RPMI7951 (cell line): ENCODE data around the gene ELL. TPM values are rescaled to one million over a fixed set of nuclear protein-coding genes. Genes with fewer than 3 reads are reported as not detected.
A peak's percentile ranks its signal among the peaks of the same experiment; 100 is the strongest.

Source experiments
- DNase-seq: peaks from one replicate; pipeline ENCODE4 v3.0.0-alpha.2; 2012; ENCODE audit warnings: low read depth
- total RNA-seq: library from RNA; depleted of rRNA; stranded (reverse); fragments of >200 nt; shearing (Covaris generic); gene quantifications from 2 replicates; pipeline ENCODE4 v1.2.3, GENCODE V29; 2014

ELL gene
- total RNA-seq, 1 experiment from 2014 or later: 7.2 TPM

DNA sequence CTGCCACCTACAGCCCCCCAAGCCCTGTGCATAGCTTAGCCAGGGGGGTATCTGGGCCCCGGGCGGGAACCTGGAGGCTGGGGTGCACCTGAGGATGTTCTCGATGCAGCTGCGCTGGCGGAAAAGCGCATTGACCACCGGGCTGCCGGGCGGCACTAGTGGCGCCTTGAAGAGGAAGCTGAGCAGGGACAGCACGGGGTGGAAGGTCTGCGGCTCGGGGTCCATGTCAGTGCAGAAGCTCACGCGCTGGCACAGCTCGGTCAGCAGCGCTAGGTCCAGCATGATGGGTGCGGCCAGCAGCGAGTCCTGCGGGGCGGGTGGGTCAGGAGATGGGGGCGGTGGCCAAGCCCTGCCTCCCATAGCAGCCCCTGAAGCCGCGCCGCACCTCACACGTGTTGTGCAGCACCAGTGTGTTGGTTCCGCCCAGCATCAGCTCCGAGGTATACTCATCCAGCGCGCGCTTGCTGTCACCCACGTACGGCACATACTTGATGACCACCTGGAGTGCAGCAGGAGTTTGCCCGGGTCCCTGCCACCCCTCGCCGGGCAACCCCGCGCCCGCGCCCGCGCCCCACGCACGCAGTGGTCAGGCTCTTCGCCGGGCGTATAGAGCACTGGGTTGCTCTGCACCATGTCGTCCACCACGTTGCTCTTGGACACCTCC is 86.6 kb downstream of the ELL start:
- DNase-seq: no peak

DNA sequence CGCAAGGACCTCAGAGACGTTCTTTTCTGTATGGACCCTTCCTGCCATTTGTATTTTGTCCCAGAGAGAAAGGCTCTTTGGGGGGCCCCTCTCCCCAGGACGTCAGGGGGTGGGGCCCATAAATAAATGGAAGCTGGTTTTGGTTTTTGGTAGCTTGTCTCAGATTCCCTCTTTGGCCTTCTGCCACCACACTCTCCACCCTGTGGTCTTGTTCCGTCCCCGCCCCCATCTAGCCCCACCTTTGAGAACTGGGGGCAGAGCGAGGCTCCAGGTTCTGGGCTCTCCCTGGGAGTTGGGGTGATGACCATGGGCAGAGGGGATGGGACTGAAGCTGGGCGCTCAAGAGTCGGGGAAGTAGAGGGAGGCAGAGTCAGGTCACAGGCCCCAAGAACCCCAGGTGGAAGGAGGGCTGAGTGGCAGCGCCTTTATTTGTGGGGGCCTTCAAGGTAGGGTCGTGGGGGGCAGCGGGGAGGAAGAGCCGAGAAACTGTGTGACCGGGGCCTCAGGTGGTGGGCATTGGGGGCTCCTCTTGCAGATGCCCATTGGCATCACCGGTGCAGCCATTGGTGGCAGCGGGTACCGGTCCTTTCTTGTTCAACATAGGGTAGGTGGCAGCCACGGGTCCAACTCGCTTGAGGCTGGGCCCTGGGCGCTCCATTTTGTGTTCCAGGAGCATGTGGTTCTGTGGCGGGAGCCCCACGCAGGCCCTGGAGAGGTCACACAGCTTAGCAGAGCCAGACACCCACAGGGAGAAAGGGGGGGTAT is 87.3 kb downstream of the ELL start:
- no peak for DNase-seq

DNA sequence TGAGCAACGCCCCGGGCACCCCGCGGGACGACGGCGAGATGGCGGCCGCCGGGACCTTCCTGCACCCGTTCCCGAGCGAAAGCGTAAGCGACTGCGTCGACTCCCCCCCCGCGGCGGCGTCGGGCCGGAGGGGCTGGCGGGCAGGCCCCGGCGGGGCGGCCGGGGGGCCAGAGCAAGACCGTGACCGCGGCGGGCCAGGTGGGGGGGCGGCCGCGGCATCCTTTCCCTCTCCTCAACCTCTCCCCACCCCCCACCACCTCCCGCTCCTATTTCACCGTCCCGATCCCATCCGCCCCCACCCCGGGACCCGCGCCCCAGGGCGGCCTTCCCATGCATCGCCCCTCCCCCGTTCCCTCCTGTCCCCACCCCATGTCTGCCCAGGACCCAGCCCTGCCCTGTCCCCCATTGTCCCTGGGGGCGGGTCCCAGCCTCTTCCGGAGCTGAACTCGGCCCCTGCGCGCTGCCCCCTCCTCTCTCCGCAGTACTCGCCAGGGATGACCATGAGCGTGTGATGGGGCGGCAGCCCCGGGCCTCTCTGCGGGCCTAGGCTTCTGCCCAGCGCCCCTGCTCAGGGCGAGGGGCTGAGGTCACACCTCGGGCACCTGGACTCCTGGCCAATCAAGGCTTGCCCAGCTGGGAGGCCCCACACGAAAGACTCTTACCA is 88.0 kb downstream of the ELL start:
- no peak for DNase-seq

DNA sequence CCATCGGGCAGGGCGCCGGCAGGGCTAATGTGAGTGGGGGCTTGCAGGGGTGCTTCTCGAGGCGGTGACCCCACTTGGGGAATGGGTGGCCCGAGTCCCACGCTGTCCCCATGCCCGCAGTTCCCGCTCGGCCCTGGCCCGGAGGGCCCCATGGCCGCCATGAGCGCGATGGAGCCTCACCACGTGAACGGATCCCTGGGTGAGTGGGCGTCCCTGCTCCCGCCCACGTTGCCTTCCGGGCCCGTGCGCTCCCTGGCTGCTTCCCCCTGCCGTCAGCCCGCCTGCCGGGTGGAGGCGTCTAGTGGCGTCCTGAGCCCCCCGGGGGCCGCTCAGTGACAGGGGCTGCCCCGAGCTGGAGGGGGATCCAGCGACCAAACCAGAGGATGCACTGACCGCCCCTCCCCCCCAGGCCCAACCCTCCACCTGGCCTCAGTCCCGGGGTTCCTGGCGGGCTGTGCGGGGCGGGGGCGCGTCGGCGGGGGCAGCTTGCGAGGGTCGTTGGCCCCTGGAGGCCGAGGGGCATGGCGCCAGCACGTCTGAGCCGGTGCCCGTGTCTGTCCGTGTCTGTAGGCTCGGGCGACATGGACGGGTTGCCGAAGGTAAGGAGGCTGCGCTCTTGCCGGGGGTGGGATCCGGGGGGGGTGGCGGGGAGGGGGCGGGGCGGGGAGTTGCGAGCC is 88.7 kb downstream of the ELL start:
- no peak for DNase-seq

DNA sequence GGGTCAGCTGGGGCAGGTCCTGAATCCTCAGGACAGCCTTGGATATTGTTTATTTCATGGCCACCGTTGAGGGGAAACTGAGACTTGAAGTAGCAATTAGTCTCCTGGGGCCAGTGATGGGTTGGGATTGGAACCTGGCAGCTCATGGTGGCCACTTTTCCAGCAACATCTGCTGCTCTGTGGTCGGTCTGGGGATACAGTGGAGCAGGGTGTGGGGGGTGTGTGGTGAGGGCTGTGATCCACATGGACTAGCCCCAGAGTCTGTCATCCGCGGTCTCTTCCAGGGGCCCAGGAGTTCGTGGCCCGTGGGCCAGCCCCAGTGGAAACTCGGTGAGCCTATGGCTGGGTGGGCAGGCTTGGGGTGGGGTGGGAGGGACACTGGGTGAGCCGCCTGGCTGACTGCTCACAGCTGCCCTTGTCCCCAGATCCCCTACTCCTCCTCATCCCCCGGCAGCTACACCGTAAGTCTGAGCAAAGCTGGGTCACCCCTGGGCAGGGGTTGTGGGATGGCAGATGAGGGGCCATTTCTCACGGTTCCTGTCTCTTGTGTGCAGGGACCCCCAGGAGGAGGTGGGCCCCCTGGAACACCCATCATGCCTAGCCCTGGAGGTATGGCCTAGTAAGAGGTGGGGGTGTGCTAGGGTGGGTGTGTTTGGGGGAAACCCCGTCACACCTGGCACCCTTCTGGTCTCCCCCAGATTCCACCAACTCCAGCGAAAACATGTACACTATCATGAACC is 89.4 kb downstream of the ELL start:
- no peak for DNase-seq

DNA sequence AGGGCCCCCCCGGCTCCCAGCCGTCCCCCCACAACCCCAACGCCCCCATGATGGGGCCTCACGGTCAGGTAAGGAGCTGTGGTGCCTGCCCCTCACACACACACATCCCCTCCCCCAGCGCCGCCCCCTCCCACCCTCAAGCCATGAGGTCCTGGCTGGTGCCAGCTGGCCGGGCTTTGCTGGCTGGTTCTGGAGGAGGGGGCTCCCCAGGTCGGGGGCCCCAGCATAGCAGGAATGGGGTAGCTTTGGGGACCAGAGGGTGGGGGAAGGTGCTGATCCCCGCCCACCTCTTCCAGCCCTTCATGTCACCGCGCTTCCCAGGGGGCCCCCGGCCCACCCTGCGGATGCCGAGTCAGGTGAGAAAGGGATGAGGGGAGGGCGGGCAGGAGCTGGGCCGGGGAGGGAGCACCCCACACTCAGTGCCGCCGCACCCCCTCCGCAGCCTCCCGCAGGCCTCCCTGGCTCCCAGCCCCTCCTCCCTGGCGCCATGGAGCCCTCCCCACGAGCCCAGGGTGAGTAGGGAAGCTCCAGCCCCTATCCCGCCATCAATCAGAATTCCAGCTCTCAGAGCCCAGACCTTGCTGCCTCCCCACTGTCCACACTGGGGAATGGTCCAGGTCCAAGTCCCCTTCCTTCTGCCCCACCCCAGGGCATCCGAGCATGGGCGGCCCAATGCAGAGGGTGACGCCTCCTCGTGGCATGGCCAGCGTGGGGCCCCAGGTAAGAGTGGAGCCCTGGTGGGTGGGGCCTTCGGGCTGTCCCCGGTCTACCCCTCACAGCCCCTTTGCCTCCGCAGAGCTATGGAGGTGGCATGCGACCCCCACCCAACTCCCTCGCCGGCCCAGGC is 90.3 kb downstream of the ELL start:
- DNase-seq: no peak

DNA sequence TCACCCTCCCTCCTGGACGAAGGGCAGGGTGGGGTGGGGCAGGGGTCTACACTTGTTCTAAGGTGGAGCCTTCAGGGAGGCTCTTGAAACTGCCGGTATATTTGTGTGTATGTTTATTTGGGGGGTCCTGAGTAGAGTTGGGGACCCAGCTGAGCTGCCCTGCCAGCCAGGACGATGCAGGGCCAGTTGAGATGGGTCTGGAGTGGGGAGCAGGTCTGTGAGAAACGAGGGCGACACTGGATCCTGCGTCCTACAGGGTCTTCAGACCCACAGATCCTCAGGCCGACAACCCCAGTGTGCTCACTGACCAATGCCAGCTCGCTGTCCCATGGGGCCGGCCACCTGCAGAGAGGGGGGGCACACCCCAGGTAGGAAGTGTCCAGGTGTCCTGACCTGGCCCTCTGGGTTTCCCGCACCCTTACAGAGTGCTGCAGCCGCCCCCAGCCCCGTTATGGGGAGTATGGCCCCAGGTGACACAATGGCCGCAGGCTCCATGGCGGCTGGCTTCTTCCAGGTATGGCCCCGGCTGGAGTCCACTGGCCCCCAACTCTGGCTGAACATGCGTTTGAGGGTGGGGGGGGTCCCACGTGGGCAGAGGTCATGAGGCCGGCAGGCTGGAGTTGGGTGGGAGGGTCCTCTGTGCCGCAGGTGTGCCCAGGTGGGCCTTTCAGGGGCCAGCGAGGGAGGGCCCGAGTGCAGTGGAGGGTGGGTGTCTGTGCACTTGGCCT is 91.3 kb downstream of the ELL start:
- DNase-seq: no peak

DNA sequence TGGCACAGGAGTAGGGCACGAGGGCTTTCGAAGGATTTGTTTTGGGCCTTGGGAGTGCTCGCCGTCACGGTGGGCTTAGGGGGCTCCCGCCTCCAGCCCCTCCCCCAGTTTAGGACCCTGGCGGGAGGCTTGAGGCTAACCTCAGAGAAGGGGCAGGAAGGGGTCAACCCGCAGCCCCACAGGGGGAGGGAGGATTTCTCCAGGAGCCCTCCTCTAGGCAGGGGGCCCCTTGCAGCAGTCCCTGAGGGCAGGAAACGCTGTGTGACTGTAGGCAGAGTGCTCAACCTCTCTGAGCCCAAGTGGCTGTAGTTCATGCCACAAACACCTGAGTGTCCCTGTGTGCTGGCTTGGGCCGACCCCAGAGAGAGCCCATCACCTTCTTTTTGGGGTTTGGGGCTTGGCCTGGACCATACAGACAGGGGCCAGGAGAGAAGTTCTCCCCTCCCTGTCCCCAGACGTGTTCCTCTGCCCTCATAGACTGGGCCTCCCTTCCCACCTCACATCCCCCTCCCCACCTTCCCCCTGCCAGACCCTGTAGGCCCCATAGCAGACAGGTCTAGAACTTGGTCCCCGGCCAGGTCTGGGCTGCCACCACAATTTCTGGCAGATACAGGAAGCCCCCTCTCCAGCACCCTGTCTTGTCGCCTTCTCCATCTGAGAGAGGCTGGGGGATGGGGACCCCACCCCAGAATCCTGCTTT is 92.0 kb downstream of the ELL start:
- DNase-seq: no peak

DNA sequence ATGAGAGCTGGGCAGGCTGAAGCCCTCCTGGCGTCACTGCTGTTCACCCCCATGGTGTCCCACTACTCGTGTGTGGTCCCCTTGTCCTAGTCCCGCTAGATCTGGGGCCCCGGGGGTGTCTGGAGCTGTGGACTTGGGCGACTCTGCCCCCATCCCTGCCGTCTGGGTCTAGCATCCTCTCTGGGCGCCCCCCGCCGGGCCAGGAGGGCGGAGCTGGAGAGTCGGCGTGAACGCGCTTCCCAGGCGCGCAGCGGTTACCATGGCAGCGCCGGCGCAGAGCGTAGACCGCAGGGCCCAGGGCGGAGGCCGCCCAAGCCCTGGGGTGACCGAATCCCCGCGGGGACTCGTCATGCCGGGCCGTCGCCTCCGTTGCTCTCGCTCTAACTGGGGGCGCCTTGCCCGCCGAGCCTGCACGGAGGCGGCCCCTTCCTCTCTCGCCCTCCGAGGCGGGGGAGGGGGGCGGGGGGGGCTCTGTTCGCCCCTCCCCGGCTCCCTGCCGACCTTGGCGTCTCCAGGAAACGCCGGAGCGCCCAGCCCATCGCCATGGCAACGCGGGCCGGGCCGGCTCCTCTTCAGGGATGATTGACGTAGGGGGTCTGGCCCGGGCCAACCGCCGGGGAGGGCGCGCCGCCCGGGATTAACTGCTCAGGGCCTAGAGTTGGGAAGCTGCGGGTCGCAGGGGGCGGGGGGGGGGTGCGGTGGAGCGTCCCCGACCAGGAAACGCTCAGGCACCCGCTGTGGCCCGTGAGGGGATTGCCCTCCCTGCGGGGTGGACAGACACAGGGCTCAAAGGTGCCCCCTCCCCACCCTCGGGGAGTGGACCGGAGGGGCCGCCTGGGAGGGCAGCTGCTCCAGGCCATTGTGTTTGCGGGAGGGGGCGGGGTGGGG is 92.8 kb downstream of the ELL start:
- DNase-seq: no peak

DNA sequence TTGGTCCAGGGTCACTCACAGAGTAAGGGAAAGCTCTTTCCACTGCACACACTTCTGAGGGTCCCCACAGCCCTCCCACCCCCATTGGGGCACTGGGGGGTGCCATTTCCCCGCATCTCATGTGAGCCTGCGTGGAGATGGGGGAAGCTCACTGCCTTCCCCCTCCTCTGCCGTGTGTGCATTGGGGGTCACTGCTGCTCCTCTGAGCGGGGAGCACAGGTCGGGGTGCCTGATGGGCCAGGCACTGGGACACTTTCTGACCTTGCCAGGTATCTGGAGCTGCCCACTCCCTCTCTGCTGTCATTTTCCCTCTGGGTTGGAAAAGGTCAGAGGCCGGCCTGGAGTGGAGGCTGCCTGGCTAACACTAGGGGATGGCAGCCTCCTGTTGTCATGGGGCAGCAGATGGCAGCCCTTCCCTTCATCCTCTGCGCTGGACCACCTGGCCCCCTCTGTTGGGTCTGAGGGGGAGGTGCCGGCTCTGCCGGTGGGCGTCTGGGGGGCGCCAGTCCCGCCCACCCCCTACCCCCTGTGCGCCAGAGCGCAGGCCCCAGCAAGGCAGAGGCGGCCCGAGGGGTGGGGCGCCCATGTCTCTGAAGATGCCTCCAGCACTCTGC is 93.6 kb downstream of the ELL start:
- DNase-seq: no peak

DNA sequence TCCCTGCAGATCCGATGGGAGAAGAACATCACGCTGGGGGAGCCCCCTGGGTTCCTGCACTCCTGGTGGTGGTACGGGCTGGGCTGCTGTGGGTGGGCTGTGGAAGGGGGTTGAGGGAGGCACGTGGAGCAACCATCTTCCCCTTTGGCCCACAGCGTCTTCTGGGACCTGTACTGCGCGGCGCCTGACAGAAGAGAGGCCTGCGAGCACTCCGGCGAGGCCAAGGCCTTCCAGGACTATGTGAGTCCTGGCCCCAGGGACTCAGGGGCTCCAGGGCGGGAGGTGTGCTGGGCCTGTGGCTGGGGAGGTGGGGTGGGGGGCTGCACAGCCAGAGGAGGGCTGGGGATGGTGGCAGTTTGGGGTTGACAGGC is 94.1 kb downstream of the ELL start:
- DNase-seq: no peak

DNA sequence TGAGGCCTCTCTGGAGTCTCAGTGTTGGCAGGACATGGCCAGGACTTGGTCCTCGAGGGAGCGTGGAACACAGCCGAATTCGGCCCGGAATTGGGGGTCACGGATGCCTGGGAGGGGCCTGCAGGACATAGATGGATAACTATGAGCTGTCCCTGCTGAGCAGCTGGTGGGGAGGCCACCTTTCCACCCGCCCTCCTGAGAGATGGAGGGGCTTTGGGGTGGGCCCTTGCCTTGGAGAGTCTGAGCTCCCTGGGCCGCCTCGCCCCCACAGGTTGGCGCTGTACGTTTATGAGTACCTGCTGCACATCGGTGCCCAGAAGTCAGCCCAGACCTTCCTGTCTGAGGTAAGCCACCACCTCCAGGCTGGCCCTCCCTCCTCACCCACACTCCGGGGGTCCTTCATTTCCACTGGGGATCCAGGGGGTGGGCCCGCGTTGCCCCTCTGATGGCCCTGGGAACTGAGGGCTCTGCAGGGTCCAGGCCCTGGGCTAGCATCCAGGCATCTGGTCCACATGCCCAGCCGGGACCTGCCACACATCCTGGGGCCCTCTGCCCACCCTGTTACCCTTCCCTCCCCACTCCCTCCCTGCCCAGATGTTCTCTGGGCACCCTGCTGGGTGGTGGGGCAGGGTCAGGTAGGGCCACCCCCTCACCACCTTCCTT is 94.7 kb downstream of the ELL start:
- DNase-seq: no peak

DNA sequence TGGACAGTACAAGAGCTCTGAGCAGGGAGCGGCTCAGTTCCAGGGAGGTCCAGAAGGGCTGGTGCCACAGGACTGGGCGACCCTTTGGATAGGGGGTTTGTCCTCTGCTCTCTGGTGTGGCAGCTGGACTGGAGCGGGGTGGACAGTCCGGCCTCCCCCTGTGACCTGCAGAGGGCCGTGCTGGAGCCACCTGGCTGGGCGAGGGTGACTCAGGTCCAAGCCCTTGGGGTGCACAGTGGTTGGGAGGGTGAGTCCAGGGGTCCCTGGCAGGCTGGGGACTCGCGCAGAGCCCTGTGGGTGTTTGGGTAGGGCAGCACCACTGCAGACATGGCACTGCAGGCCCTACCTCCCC is 95.5 kb downstream of the ELL start:
- DNase-seq: no peak

DNA sequence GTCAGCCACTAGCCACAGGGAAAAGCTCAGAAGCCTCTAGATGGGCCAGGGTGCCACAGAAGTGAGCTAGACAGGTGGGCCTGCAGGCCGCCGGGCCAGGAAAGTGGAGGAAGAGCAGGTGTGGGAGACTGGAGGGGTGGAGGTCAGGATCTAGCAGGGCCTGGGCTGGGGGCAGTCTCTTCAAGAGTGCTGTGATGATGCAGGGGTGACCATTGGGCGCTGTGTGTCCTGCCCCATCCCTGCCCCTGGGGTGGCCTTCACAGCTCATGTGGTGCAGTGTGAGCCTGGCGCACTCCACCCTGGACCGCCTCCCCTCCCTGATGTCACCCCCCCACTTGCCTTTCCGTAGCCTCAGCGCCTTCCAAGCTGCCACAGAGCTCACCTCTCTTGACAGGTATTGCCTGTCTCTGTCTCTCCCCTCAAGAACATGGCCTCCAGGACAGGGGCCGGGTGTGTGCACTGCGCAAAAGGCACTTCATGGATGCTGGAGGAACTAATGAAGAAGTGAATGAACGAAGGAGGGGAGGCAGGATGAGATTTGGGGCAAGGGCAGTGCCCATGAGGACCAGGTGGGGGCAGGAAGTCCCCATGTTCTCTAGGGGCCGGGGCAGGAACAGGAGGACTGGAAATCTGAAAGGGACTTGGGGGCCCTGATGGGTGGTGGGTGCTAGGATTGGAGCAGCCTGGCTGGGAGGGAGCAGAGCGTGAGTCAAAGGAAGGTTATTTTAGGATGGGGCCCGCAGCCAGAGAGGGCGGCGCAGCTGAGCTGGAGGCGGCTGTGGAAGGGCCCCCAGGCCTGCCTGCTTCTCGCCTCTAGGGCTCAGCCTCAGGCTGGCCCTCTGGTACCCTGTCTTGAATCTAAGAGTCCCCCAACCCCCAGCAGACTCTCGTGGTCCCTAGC is 96.1 kb downstream of the ELL start:
- peak; percentile 41 for DNase-seq

DNA sequence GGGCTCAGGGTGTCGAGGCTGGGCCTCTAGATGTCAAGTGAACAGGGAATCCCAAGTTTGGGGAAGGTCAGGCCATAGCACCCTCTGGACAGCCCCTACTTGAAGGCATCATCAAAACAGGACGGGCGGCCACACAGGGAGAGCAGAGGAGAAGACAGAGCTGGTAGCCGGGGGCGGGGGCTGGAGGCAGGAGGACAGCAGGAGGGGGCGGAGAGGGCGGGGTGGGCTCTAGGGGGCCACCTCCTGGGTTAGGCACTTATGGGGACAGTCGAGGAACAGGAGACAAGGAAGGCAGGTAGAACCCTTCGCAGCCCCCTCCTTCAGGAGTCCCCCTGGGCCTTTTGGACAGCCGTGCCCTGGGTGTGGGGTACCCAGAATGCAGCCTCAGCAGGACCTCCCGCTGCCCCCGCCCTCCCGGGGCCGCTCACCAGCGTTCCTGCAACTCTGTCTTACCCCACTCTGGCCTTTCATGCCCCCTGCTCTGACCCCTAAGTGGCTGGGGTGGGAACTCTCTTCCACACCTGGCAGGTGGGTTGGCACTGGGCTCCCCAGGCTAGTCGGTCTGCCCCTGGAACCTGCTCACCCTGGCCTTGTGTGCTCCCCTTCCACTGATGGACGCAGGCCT is 96.9 kb downstream of the ELL start:
- DNase-seq: no peak
